ENCODE results near the gene RALGPS1.

Gene RALGPS1

GRCh38 chr9:127193483-127193882, 278.9 kb downstream of the RALGPS1 start:
- H3K4me1 ChIP-seq (ENCODE audit: low read length), result no peaks in the 10 kb centered on the region
- H3K36me3 ChIP-seq (replicated peaks; ENCODE audit: insufficient read depth, low read length), result no peaks in the 10 kb centered on the region
- no peak overlapping the region for H3K9ac ChIP-seq (ENCODE audit: low read length)
- DNase-seq, result no peak
- no peak for TF ChIP-seq EZH2phosphoT487 (IDR thresholded peaks at IDR 0.05; ENCODE audit: low read length)
- no peak for TF ChIP-seq EZH2 (optimal IDR thresholded peaks at IDR 0.05; ENCODE audit: low read depth, low read length)
- TF ChIP-seq CTCF (IDR thresholded peaks at IDR 0.05; ENCODE audit: low read length), result no peak
- no peaks in the 10 kb centered on the region for H3K27me3 ChIP-seq (replicated peaks; ENCODE audit: insufficient read depth, low read length)
- H3K79me2 ChIP-seq (ENCODE audit: low read length), result no peaks in the 10 kb centered on the region
- H3K4me3 ChIP-seq (ENCODE audit: low read length), result no peak overlapping the region
- H3K27ac ChIP-seq (ENCODE audit: low read length), result no peak overlapping the region
- no peaks in the 10 kb centered on the region for H3F3A ChIP-seq (ENCODE audit: insufficient read depth, low read length)
- no peak overlapping the region for H3K4me2 ChIP-seq (ENCODE audit: low read depth, low read length)
- H3K9me3 ChIP-seq (replicated peaks; ENCODE audit: insufficient read depth, low read length), result no peaks in the 10 kb centered on the region
- no peaks in the 10 kb centered on the region for H3K9me2 ChIP-seq (replicated peaks; ENCODE audit: insufficient read depth, low read length)
- H2AFZ ChIP-seq (ENCODE audit: low read length), result no peak overlapping the region
- H4K20me1 ChIP-seq (ENCODE audit: insufficient read depth, low read length), result no peaks in the 10 kb centered on the region

- Histone ChIP-seq H3K4me3 (ENCODE audit: low read length) (no peak overlapping the region), H3K79me2 (ENCODE audit: low read length) (no peaks in the 10 kb centered on the region), H3K9me3 (replicated peaks; ENCODE audit: insufficient read depth, low read length) (no peaks in the 10 kb centered on the region), H4K20me1 (ENCODE audit: insufficient read depth, low read length) (no peaks in the 10 kb centered on the region), H2AFZ (ENCODE audit: low read length) (no peak overlapping the region), H3K27me3 (replicated peaks; ENCODE audit: insufficient read depth, low read length) (no peaks in the 10 kb centered on the region), H3K27ac (ENCODE audit: low read length) (no peak overlapping the region), H3K36me3 (replicated peaks; ENCODE audit: insufficient read depth, low read length) (no peaks in the 10 kb centered on the region), H3K4me2 (ENCODE audit: low read depth, low read length) (no peak overlapping the region), H3F3A (ENCODE audit: insufficient read depth, low read length) (no peaks in the 10 kb centered on the region), H3K4me1 (ENCODE audit: low read length) (peaks cover 5% of the 10 kb centered on the region), H3K9me2 (replicated peaks; ENCODE audit: insufficient read depth, low read length) (no peaks in the 10 kb centered on the region), H3K9ac (ENCODE audit: low read length) (no peak overlapping the region)
- DNase-seq, result no peak
- no peak for TF ChIP-seq CTCF (IDR thresholded peaks at IDR 0.05; ENCODE audit: low read length)
- TF ChIP-seq EZH2phosphoT487 (IDR thresholded peaks at IDR 0.05; ENCODE audit: low read length), result no peak
Measured at GRCh38 chr9:127194881-127195713, 280.5 kb downstream of the RALGPS1 start.

- H3K27me3 ChIP-seq (replicated peaks; ENCODE audit: insufficient read depth, low read length), result no peaks in the 10 kb centered on the region
- H3F3A ChIP-seq (ENCODE audit: insufficient read depth, low read length), result no peaks in the 10 kb centered on the region
- no peaks in the 10 kb centered on the region for H3K36me3 ChIP-seq (replicated peaks; ENCODE audit: insufficient read depth, low read length)
- H3K4me2 ChIP-seq (ENCODE audit: low read depth, low read length), result no peak overlapping the region
- no peak overlapping the region for H3K4me3 ChIP-seq (ENCODE audit: low read length)
- no peaks in the 10 kb centered on the region for H3K9me2 ChIP-seq (replicated peaks; ENCODE audit: insufficient read depth, low read length)
- DNase-seq, result no peak
- no peak overlapping the region for H3K9ac ChIP-seq (ENCODE audit: low read length)
- H3K79me2 ChIP-seq (ENCODE audit: low read length), result no peaks in the 10 kb centered on the region
- no peak overlapping the region for H3K27ac ChIP-seq (ENCODE audit: low read length)
- H4K20me1 ChIP-seq (ENCODE audit: insufficient read depth, low read length), result no peaks in the 10 kb centered on the region
- TF ChIP-seq EZH2 (optimal IDR thresholded peaks at IDR 0.05; ENCODE audit: low read depth, low read length) (no peak), CTCF (IDR thresholded peaks at IDR 0.05; ENCODE audit: low read length) (no peak), EZH2phosphoT487 (IDR thresholded peaks at IDR 0.05; ENCODE audit: low read length) (no peak)
- H3K4me1 ChIP-seq (ENCODE audit: low read length), result peaks cover 5% of the 10 kb centered on the region
- H2AFZ ChIP-seq (ENCODE audit: low read length), result no peak overlapping the region
- no peaks in the 10 kb centered on the region for H3K9me3 ChIP-seq (replicated peaks; ENCODE audit: insufficient read depth, low read length)
Measured at GRCh38 chr9:127195976-127196825, 281.6 kb downstream of the RALGPS1 start.
